GM12878 (cell line): Measurements from ENCODE around the gene DENND6B. TPM values are rescaled to one million over a fixed set of nuclear protein-coding genes. Genes with fewer than 3 reads are reported as not detected.

Source experiments
- BHLHE40 ChIP-seq, 2 experiments: fragments of 450-650 bp in 1 of 2; IDR thresholded peaks; 2 replicates each; pipeline ENCODE4 v1.6.1; 2011 to 2017; ENCODE audit warnings: low read depth in 2 of 2, borderline replicate concordance in 1 of 2, improper control_type of control experiment in 1 of 2, low read length in 1 of 2, mild to moderate bottlenecking in 1 of 2
- ESRRA ChIP-seq: IDR thresholded peaks from 2 replicates; pipeline ENCODE4 v1.6.1; 2012; ENCODE audit warnings: mild to moderate bottlenecking, low read length, improper control_type of control experiment
- MEF2B ChIP-seq: fragments of 450-650 bp; IDR thresholded peaks from 2 replicates; pipeline ENCODE4 v1.6.1; 2018; ENCODE audit warnings: mild to moderate bottlenecking, moderate library complexity; ENCODE audit not compliant: partially characterized antibody, poor library complexity, severe bottlenecking
- MTA3 ChIP-seq: IDR thresholded peaks from 2 replicates; pipeline ENCODE4 v1.6.1; 2012; ENCODE audit warnings: low read length, inconsistent platforms, borderline replicate concordance
- NBN ChIP-seq: fragments of 450-650 bp; IDR thresholded peaks from 2 replicates; pipeline ENCODE4 v1.6.1; 2016
- PML ChIP-seq: IDR thresholded peaks from 2 replicates; pipeline ENCODE4 v1.6.1; 2012; ENCODE audit warnings: low read length, inconsistent platforms
- RUNX3 ChIP-seq: IDR thresholded peaks from 2 replicates; pipeline ENCODE4 v1.6.1; 2012; ENCODE audit warnings: low read length, inconsistent platforms
- SMC3 ChIP-seq: IDR thresholded peaks from 2 replicates; pipeline ENCODE4 v1.6.1; 2011; ENCODE audit warnings: low read length, improper control_type of control experiment, borderline replicate concordance
- TCF12 ChIP-seq: IDR thresholded peaks from 2 replicates; pipeline ENCODE4 v1.6.1; 2011; ENCODE audit warnings: low read depth, mild to moderate bottlenecking, low read length
- ZNF622 ChIP-seq: fragments of 450-650 bp; IDR thresholded peaks from 2 replicates; pipeline ENCODE4 v1.6.1; 2017; ENCODE audit warnings: mild to moderate bottlenecking, inconsistent platforms
- polyA plus RNA-seq, 11 experiments: library from polyadenylated mRNA; depleted of rRNA in 4 of 11; unstranded in 6 of 11; stranded (reverse) in 5 of 11; fragments of >200 nt; fragmentation: Nextera tagmentation in 4 of 11; fragmentation: Illumina TruSeq in 1 of 11; extraction: Ambion mirVana in 4 of 11; extraction: Trizol in 1 of 11; gene quantifications; 1 replicate in 1 of 11; 2 replicates in 10 of 11; pipeline versions ENCODE4 v1.2.1 to v1.2.3, GENCODE V29; 2011 to 2016; ENCODE audit warnings: inconsistent platforms in 2 of 11, missing spikeins in 2 of 11, low read depth in 1 of 11
- total RNA-seq, 4 experiments: library from RNA; depleted of rRNA in 3 of 4; stranded (reverse); fragments of >200 nt in 3 of 4; fragmentation: Illumina TruSeq in 1 of 4; extraction: Trizol in 1 of 4; gene quantifications; 2 replicates each; pipeline versions ENCODE4 v1.2.1 to v1.2.3, GENCODE V29; 2013 to 2021
- TF ChIP-seq, protein P1 (sequence below): fragments of 450-650 bp; IDR thresholded peaks from 2 replicates; pipeline ENCODE4 v1.6.1; 2016; ENCODE audit warnings: mild to moderate bottlenecking
- TF ChIP-seq, protein P2 (sequence below): fragments of 450-650 bp; IDR thresholded peaks from 2 replicates; pipeline ENCODE4 v1.6.1; 2018; ENCODE audit warnings: borderline replicate concordance, mild to moderate bottlenecking; ENCODE audit not compliant: partially characterized antibody

Gene DENND6B
- total and polyA plus RNA-seq, 10 of the 15 experiments (the other 5 are each of a cell fraction or from before 2014, with no cell fraction given), result 0.72 to 11.3 (median 6.2) TPM

- TF ChIP-seq BHLHE40 (IDR thresholded peaks at IDR 0.05; ENCODE audit: borderline replicate concordance in 1 of 2, low read depth in 2 of 2, low read length in 1 of 2) (peak in 1 of 2 experiments; percentile 8; a peak in 1 of 4 replicates), PML (no peak), MEF2B (no peak), ESRRA (no peak), ZNF622 (no peak), MTA3 (no peak), SMC3 (peak; percentile 37; the same call in 1 of the 2 replicates), TCF12 (no peak), NBN (no peak), RUNX3 (peak; percentile 59)
- TF ChIP-seq, protein P1, sequence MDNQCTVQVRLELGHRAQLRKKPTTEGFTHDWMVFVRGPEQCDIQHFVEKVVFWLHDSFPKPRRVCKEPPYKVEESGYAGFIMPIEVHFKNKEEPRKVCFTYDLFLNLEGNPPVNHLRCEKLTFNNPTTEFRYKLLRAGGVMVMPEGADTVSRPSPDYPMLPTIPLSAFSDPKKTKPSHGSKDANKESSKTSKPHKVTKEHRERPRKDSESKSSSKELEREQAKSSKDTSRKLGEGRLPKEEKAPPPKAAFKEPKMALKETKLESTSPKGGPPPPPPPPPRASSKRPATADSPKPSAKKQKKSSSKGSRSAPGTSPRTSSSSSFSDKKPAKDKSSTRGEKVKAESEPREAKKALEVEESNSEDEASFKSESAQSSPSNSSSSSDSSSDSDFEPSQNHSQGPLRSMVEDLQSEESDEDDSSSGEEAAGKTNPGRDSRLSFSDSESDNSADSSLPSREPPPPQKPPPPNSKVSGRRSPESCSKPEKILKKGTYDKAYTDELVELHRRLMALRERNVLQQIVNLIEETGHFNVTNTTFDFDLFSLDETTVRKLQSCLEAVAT, result no peak
- TF ChIP-seq, protein P2, sequence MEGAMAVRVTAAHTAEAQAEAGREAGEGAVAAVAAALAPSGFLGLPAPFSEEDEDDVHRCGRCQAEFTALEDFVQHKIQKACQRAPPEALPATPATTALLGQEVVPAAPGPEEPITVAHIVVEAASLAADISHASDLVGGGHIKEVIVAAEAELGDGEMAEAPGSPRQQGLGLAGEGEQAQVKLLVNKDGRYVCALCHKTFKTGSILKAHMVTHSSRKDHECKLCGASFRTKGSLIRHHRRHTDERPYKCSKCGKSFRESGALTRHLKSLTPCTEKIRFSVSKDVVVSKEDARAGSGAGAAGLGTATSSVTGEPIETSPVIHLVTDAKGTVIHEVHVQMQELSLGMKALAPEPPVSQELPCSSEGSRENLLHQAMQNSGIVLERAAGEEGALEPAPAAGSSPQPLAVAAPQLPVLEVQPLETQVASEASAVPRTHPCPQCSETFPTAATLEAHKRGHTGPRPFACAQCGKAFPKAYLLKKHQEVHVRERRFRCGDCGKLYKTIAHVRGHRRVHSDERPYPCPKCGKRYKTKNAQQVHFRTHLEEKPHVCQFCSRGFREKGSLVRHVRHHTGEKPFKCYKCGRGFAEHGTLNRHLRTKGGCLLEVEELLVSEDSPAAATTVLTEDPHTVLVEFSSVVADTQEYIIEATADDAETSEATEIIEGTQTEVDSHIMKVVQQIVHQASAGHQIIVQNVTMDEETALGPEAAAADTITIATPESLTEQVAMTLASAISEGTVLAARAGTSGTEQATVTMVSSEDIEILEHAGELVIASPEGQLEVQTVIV, result no peak
These were observed 50.7 kb downstream of the DENND6B start (continued) for GRCh38 chr22:50276143-50276542.
